ENCODE results near the gene SAMD4B.

The SAMD4B gene

GRCh38 chr19:39299404-39299803 is 42.8 kb upstream of the SAMD4B start:
- Histone ChIP-seq H3K27me3 (replicated peaks; ENCODE audit: control insufficient read depth, insufficient read depth, low read length) (no peaks in the 10 kb centered on the region), H3K36me3 (ENCODE audit: control insufficient read depth, insufficient read depth, low read length) (no peaks in the 10 kb centered on the region), H3K4me3 (replicated peaks; ENCODE audit: low read depth, low read length) (no peak overlapping the region)
- no peak for DNase-seq (ENCODE audit: extremely low read depth, insufficient read length)
- TF ChIP-seq, protein P1, sequence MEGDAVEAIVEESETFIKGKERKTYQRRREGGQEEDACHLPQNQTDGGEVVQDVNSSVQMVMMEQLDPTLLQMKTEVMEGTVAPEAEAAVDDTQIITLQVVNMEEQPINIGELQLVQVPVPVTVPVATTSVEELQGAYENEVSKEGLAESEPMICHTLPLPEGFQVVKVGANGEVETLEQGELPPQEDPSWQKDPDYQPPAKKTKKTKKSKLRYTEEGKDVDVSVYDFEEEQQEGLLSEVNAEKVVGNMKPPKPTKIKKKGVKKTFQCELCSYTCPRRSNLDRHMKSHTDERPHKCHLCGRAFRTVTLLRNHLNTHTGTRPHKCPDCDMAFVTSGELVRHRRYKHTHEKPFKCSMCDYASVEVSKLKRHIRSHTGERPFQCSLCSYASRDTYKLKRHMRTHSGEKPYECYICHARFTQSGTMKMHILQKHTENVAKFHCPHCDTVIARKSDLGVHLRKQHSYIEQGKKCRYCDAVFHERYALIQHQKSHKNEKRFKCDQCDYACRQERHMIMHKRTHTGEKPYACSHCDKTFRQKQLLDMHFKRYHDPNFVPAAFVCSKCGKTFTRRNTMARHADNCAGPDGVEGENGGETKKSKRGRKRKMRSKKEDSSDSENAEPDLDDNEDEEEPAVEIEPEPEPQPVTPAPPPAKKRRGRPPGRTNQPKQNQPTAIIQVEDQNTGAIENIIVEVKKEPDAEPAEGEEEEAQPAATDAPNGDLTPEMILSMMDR (IDR thresholded peaks at IDR 0.05; ENCODE audit: insufficient read depth, low read length, poor library complexity, severe bottlenecking) = no peak

GRCh38 chr19:39299832-39300231 is 42.4 kb upstream of the SAMD4B start:
- DNase-seq (ENCODE audit: extremely low read depth, insufficient read length) = no peak
- Histone ChIP-seq H3K27me3 (replicated peaks; ENCODE audit: control insufficient read depth, insufficient read depth, low read length) (no peaks in the 10 kb centered on the region), H3K36me3 (ENCODE audit: control insufficient read depth, insufficient read depth, low read length) (no peaks in the 10 kb centered on the region), H3K4me3 (replicated peaks; ENCODE audit: low read depth, low read length) (no peak overlapping the region)
- TF ChIP-seq, protein P1 (IDR thresholded peaks at IDR 0.05; ENCODE audit: insufficient read depth, low read length, poor library complexity, severe bottlenecking) = no peak

- no peaks in the 10 kb centered on the region for H3K36me3 ChIP-seq (ENCODE audit: control insufficient read depth, insufficient read depth, low read length)
- no peak overlapping the region for H3K4me3 ChIP-seq (replicated peaks; ENCODE audit: low read depth, low read length)
- DNase-seq (ENCODE audit: extremely low read depth, insufficient read length) = no peak
- no peaks in the 10 kb centered on the region for H3K27me3 ChIP-seq (replicated peaks; ENCODE audit: control insufficient read depth, insufficient read depth, low read length)
- TF ChIP-seq, protein P1 (IDR thresholded peaks at IDR 0.05; ENCODE audit: insufficient read depth, low read length, poor library complexity, severe bottlenecking) = no peak
Observed at GRCh38 chr19:39301021-39301420, 41.2 kb upstream of the SAMD4B start.

GRCh38 chr19:39301562-39301961 is 40.7 kb upstream of the SAMD4B start:
- H3K36me3 ChIP-seq (ENCODE audit: control insufficient read depth, insufficient read depth, low read length) = no peaks in the 10 kb centered on the region
- no peak for DNase-seq (ENCODE audit: extremely low read depth, insufficient read length)
- H3K27me3 ChIP-seq (replicated peaks; ENCODE audit: control insufficient read depth, insufficient read depth, low read length) = no peaks in the 10 kb centered on the region
- TF ChIP-seq, protein P1 (IDR thresholded peaks at IDR 0.05; ENCODE audit: insufficient read depth, low read length, poor library complexity, severe bottlenecking) = no peak
- H3K4me3 ChIP-seq (replicated peaks; ENCODE audit: low read depth, low read length) = no peak overlapping the region

DNA sequence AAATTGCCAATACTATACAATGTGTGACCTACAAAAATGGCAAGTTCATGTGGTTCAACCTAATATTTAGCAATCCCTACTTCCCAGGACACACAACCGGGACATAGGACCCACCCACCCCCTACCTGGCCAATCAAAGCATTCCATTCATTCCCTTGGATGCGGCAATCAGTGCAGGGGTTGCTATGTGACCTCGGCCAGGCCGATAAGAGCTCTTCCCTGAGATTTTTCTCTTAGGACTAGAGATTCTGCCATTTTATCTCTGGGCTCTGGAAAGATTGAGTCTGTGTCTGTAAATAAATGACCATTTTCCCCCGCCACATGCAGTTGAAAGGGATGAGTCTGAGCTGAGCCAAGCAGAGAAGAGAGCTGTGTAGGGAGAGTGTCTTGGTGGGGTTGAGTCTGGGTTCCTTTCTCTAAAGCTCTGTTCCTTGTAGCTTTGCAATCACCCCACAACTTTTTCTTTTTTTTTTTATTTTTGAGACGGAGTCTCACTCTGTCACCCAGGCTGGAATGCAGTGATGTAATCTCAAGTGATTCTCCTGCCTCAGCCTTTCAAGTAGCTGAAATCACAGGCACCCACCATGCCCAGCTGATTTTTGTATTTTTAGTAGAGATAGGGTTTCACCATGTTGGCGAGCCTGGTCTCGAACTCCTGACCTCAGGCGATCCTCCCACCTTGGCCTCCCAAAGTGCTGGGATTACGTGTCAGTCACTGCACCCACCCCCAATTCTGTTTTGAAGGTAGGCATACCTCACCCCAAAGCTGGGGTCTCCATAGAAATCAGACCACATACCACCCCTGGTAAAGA is 38.6 kb upstream of the SAMD4B start:
- Histone ChIP-seq H3K4me3 (replicated peaks; ENCODE audit: low read depth, low read length) (no peak overlapping the region), H3K36me3 (ENCODE audit: control insufficient read depth, insufficient read depth, low read length) (no peaks in the 10 kb centered on the region), H3K27me3 (replicated peaks; ENCODE audit: control insufficient read depth, insufficient read depth, low read length) (no peaks in the 10 kb centered on the region)
- DNase-seq (ENCODE audit: extremely low read depth, insufficient read length) = no peak
- TF ChIP-seq, protein P1 (IDR thresholded peaks at IDR 0.05; ENCODE audit: insufficient read depth, low read length, poor library complexity, severe bottlenecking) = no peak

GRCh38 chr19:39304185-39304513 is 38.1 kb upstream of the SAMD4B start:
- H3K4me3 ChIP-seq (replicated peaks; ENCODE audit: low read depth, low read length) = no peak overlapping the region
- no peaks in the 10 kb centered on the region for H3K36me3 ChIP-seq (ENCODE audit: control insufficient read depth, insufficient read depth, low read length)
- no peaks in the 10 kb centered on the region for H3K27me3 ChIP-seq (replicated peaks; ENCODE audit: control insufficient read depth, insufficient read depth, low read length)
- TF ChIP-seq, protein P1 (IDR thresholded peaks at IDR 0.05; ENCODE audit: insufficient read depth, low read length, poor library complexity, severe bottlenecking) = no peak
- DNase-seq (ENCODE audit: extremely low read depth, insufficient read length) = no peak

Measured in GM06990 (cell line).